BJ (cell line): Measurements from ENCODE around the gene IMPA2. TPM values are rescaled to one million over a fixed set of nuclear protein-coding genes. Genes with fewer than 3 reads are reported as not detected.

ENCODE experiments used
- CTCF ChIA-PET: fragments of 350-600 bp; formaldehyde crosslinking; extraction: SDS; loops from one replicate; lab custom pipeline; 2021; ENCODE audit warnings: antibody characterized with exemption, inconsistent platforms; lab: Yijun Ruan, JAX
- POLR2A ChIA-PET: fragments of 300-600 bp; sonication (Branson Sonifier 250); formaldehyde crosslinking; extraction: SDS; loops from one replicate; lab custom pipeline; 2021; ENCODE audit warnings: antibody characterized with exemption; lab: Charles Lee
- DNase-seq: peaks from one replicate; pipeline ENCODE4 v3.0.0-alpha.2; 2011; ENCODE audit warnings: low read depth
- H3K27me3 ChIP-seq: 2 replicates; pipeline ENCODE4 v1.6.0; 2011; ENCODE audit warnings: low read length; ENCODE audit not compliant: control insufficient read depth, insufficient read depth
- H3K36me3 ChIP-seq: 2 replicates; pipeline ENCODE4 v1.5.1; 2011; ENCODE audit warnings: low read length; ENCODE audit not compliant: control insufficient read depth, insufficient read depth
- H3K4me3 ChIP-seq: 2 replicates; pipeline ENCODE4 v1.5.1; 2011; ENCODE audit warnings: low read depth, mild to moderate bottlenecking, control low read depth, low read length
- CTCF ChIP-seq: IDR thresholded peaks from 2 replicates; pipeline ENCODE4 v1.5.1; 2011; ENCODE audit warnings: low read depth, mild to moderate bottlenecking, control low read depth, inconsistent platforms, low read length, moderate library complexity; ENCODE audit not compliant: insufficient read depth
- polyA plus RNA-seq: library from polyadenylated mRNA; depleted of rRNA; stranded (reverse); fragments of >200 nt; gene quantifications from 2 replicates; pipeline ENCODE4 v1.2.3, GENCODE V29; 2011

The IMPA2 gene
- polyA plus RNA-seq, 1 experiment = 22.8 TPM

- Histone ChIP-seq H3K4me3 (no peak overlapping the region), H3K36me3 (no peaks in the 10 kb centered on the region), H3K27me3 (no peaks in the 10 kb centered on the region)
- DNase-seq = no peak
- no peak for TF ChIP-seq CTCF
- CTCF ChIA-PET = interaction anchor here (1.2 to 1.3 kb wide), 2 partner anchors 18 kb away, joined by 3 read pairs; no protein-coding TSS in a partner anchor
- POLR2A ChIA-PET = no interaction called here
Observed at GRCh38 chr18:12056884-12057402, 75.6 kb downstream of the IMPA2 start.

- no peak for TF ChIP-seq CTCF
- CTCF ChIA-PET = interaction anchor here (1.3 kb wide), 1 partner anchor 18 kb away, joined by 3 read pairs; no protein-coding TSS in a partner anchor
- POLR2A ChIA-PET = no interaction called here
Observed at GRCh38 chr18:12057419-12058039, 76.2 kb downstream of the IMPA2 start.

GRCh38 chr18:12059334-12060181, 78.3 kb downstream of the IMPA2 start:
- no peak for TF ChIP-seq CTCF
- no peak for DNase-seq
- H3K27me3 ChIP-seq = no peaks in the 10 kb centered on the region
- H3K4me3 ChIP-seq = no peak overlapping the region
- ChIA-PET POLR2A (no interaction called here), CTCF (no interaction called here)
- H3K36me3 ChIP-seq = no peaks in the 10 kb centered on the region

More at GRCh38 chr18:12057419-12058039, 76.2 kb downstream of the IMPA2 start:
- no peak for DNase-seq
- no peaks in the 10 kb centered on the region for H3K27me3 ChIP-seq
- no peak overlapping the region for H3K4me3 ChIP-seq
- no peaks in the 10 kb centered on the region for H3K36me3 ChIP-seq

GRCh38 chr18:12060182-12060870, 79.0 kb downstream of the IMPA2 start:
- DNase-seq = no peak
- no peaks in the 10 kb centered on the region for H3K27me3 ChIP-seq
- TF ChIP-seq CTCF = no peak
- ChIA-PET POLR2A (no interaction called here), CTCF (interaction anchor here (0.6 kb wide), 1 partner anchor 22 kb away, joined by 3 read pairs; no protein-coding TSS in a partner anchor)
- H3K4me3 ChIP-seq = no peak overlapping the region
- no peaks in the 10 kb centered on the region for H3K36me3 ChIP-seq

- no peaks in the 10 kb centered on the region for H3K27me3 ChIP-seq
- POLR2A ChIA-PET = no interaction called here
- no peaks in the 10 kb centered on the region for H3K36me3 ChIP-seq
- DNase-seq = no peak
- H3K4me3 ChIP-seq = no peak overlapping the region
- CTCF ChIA-PET = no interaction called here
- TF ChIP-seq CTCF = no peak
Observed at GRCh38 chr18:12061685-12062084, 80.4 kb downstream of the IMPA2 start.
